HFF-Myc (cell line): Measurements from ENCODE around the gene TCP11L2.

Experiments
- DNase-seq: peaks from one replicate; pipeline ENCODE4 v3.0.0-alpha.2; 2011; ENCODE audit warnings: low read depth; ENCODE audit errors: extremely low read depth
- H3K4me3 ChIP-seq: replicated peaks from 2 replicates; pipeline ENCODE4 v1.5.1; 2011; ENCODE audit warnings: low read depth, mild to moderate bottlenecking, control low read depth, low read length
- CTCF ChIP-seq: IDR thresholded peaks from 2 replicates; pipeline ENCODE4 v1.5.1; 2012; ENCODE audit warnings: mild to moderate bottlenecking, low read depth, low read length, control low read depth; ENCODE audit errors: missing control alignments

TCP11L2 gene

DNA sequence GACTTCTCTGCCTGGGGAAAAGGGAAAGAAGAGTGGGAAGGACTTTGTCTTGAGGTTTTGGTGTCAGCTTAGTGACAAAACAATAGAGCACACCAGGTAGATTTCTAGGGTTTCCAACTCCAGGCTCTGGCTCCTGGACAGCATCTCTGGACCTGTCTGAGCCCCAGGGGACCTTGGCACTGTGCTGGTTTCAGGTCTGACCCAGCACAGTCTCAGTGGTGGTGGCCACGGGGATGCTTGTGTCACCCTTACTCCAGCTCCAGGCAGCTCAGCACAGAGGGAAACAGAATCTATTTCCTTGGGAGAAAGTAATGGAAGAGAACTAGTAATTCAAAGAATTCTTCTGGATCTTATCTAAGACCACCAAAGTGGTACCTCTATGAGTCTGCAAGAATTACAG is 43.6 kb upstream of the TCP11L2 start:
- TF ChIP-seq CTCF = no peak
- no peak for DNase-seq
- H3K4me3 ChIP-seq = no peak overlapping the region

DNA sequence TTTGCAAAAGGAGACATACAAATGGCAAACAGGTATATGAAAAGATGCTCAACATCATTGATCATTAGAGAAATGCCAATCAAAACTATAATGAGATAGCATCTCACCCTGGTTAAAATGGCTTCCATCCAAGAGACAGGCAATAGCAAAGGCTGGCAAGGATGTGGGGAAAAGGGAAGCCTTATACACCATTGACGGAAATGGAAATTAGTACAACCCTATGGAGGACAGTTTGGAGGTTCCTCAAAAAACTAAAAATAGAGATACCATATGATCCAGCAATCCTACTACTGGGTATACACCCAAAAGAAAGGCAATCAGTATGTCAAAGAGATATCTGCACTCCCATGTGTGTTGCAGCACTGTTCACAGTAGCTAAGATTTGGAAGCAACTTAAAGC is 37.4 kb upstream of the TCP11L2 start:
- no peak overlapping the region for H3K4me3 ChIP-seq
- DNase-seq = no peak
- no peak for TF ChIP-seq CTCF

DNA sequence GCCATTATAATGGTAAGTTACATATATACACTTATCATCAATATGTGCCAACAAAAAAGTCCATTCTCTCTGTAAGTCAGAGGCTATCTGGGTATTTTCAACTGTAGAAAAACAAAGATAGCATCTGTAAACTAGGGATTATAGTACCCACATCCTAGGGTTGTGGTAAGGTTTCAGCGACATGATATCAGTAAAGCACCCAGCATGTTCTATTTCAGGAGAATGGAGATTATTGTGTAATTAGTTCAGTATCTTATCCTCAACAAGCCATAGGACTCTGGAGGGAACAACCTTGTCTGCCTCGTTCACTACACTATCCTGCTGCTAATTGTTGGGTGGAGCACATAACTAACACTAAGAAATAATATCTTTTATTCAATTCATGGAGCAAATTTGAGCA is 35.0 kb upstream of the TCP11L2 start:
- DNase-seq = no peak

GRCh38 chr12:106269150-106269771 is 33.3 kb upstream of the TCP11L2 start:
- DNase-seq = no peak
- no peak overlapping the region for H3K4me3 ChIP-seq
- TF ChIP-seq CTCF = no peak

More for the DNA sequence above, 35.0 kb upstream of the TCP11L2 start:
- no peak for TF ChIP-seq CTCF
- H3K4me3 ChIP-seq = no peak overlapping the region

DNA sequence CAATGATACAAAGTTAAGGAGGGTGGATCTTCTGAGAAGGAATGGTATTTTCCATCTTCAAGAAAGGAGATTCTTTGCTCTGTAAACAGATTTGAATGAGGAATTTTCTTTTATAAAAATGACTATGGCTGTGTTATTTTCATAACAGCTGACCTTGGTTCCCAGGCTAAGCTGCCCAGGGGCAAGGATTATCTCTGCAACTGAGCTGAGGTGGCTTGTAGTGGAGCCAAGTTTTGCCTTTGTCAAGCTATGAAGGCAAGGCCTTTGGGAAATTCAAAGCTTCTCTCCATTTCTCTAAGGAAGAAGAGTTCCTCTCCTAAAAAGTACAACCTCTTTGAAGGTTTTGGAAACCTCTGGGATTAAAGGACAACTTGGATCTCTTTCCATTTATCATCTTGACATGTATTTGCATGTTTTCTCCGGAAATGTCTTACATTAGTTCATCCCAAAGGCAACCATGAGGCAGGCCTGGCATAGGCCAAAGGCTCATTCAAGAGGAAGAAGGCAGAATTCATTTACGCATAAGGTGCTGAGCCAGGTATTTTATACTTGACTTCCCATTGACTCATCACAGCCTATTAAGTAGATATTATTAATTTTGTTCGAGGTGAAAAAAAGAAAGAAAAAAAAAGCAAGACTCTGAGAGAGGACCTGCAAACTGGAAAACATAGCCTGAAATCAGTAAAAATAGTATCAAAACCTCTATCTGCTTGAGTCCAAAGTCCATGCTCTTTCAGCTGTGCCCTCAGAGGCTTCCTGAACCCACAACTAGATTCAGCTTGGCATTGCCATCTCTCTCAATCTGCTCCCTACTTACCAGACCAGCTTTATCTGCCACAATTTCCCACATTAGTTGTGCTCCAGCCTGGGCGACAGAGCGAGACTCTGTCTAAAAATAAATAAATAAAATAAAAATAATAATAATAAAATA is 30.7 kb upstream of the TCP11L2 start:
- TF ChIP-seq CTCF = no peak
- DNase-seq = no peak
- no peak overlapping the region for H3K4me3 ChIP-seq

DNA sequence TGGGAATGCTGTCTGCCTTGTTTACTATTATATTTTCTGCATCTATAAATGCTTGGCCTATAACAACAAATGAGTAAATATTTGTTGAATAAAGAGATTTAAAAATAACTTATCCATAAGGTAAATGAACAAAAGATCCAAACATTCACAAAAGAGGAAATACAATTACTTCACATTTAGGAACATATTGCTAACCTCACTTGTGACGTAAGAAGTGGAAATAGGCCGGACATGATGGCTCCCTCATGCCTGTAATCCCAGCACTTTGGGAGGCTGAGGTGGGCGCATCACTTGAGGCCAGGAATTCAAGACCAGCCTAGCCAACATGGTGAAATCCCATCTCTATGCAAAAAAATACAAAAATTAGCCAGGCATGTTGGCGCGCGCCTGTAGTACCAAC is 29.0 kb upstream of the TCP11L2 start:
- DNase-seq = no peak
- H3K4me3 ChIP-seq = no peak overlapping the region
- TF ChIP-seq CTCF = no peak
